Measurements from ENCODE around the gene CNGA4.

DNA sequence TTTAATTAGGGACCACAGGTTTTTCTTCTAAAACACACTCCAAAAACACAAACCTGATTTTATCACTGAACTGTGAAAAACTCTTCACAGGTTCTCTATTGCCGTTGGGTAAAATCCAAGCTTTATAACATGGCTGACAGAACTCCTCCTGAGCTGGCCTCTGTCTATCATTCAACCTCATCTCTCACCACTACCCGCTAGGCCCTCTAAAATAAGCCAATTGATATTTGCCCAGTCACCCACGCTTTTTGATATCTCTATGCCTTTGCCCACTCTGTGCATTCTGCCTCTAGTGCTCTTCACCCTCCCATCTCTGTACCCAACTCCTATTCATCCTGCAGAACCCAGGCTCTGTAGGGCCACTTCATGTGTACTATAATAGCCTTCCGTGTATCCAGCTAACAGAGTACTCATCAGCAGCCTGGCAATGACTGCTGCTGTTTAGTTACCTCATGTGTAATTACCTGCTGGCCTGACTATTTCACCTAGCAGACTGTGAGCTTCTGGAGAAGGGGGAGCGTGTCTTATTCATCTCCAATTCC is 1.1 kb upstream of the CNGA4 start:
- TF ChIP-seq EZH2 (IDR thresholded peaks at IDR 0.05; ENCODE audit: borderline replicate concordance, low read length): no peak
- TF ChIP-seq, protein P1, sequence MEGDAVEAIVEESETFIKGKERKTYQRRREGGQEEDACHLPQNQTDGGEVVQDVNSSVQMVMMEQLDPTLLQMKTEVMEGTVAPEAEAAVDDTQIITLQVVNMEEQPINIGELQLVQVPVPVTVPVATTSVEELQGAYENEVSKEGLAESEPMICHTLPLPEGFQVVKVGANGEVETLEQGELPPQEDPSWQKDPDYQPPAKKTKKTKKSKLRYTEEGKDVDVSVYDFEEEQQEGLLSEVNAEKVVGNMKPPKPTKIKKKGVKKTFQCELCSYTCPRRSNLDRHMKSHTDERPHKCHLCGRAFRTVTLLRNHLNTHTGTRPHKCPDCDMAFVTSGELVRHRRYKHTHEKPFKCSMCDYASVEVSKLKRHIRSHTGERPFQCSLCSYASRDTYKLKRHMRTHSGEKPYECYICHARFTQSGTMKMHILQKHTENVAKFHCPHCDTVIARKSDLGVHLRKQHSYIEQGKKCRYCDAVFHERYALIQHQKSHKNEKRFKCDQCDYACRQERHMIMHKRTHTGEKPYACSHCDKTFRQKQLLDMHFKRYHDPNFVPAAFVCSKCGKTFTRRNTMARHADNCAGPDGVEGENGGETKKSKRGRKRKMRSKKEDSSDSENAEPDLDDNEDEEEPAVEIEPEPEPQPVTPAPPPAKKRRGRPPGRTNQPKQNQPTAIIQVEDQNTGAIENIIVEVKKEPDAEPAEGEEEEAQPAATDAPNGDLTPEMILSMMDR (conservative IDR thresholded peaks at IDR 0.05 in 1 of 2, IDR thresholded peaks at IDR 0.05 in 1 of 2; ENCODE audit: extremely low read depth in 1 of 2, insufficient read depth in 1 of 2, low read depth in 1 of 2, low read length in 2 of 2): no peak

All from mammary epithelial cell (primary cell).